H4 (cell line): ENCODE measurements around the gene SERINC2. TPM values are rescaled to one million over a fixed set of nuclear protein-coding genes. Genes with fewer than 3 reads are reported as not detected.

ENCODE experiments used
- DNase-seq: peaks from one replicate; pipeline ENCODE4 v3.0.0-alpha.2; 2015; ENCODE audit warnings: low spot score
- total RNA-seq: library from RNA; depleted of rRNA; stranded (reverse); fragments of >200 nt; shearing (Covaris generic); gene quantifications from 2 replicates; pipeline ENCODE4 v1.2.3, GENCODE V29; 2014; rRNA removed

The SERINC2 gene
- 9.9 and 15.0 TPM in 2 replicates for total RNA-seq

- DNase-seq: no peak
Measured at GRCh38 chr1:31412732-31413404, at the start of gene SERINC2. Gene SERINC2 (plus strand): TSS chr1:31413213. CDS start chr1:31413266, 53 bp downstream.

GRCh38 chr1:31364561-31365250 is 48.3 kb upstream of the SERINC2 start:
- no peak for DNase-seq

GRCh38 chr1:31366796-31367195 is 46.2 kb upstream of the SERINC2 start:
- DNase-seq: no peak

GRCh38 chr1:31368611-31369107 is 44.4 kb upstream of the SERINC2 start:
- no peak for DNase-seq

DNA sequence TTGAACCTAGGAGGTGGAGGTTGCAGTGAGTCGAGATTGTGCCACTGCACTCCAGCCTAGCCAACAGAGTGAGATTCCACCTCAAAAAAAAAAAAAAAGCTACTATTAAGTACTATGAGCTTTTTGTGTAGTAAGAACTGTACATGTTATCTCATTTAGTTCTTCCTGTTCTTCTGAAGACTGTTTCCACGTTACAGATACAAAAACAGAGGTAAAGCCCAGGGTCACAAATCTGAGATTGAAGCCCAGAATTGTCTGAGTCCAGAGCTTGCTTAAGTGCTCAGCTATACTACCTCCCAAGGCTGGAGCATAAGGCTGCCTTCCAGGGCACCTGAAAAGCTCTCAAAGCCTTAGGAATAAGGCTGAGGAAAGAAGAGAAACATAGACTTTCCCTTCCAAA is 43.0 kb upstream of the SERINC2 start:
- DNase-seq: no peak

- DNase-seq: no peak
Measured at GRCh38 chr1:31370565-31370964, 42.4 kb upstream of the SERINC2 start.

DNA sequence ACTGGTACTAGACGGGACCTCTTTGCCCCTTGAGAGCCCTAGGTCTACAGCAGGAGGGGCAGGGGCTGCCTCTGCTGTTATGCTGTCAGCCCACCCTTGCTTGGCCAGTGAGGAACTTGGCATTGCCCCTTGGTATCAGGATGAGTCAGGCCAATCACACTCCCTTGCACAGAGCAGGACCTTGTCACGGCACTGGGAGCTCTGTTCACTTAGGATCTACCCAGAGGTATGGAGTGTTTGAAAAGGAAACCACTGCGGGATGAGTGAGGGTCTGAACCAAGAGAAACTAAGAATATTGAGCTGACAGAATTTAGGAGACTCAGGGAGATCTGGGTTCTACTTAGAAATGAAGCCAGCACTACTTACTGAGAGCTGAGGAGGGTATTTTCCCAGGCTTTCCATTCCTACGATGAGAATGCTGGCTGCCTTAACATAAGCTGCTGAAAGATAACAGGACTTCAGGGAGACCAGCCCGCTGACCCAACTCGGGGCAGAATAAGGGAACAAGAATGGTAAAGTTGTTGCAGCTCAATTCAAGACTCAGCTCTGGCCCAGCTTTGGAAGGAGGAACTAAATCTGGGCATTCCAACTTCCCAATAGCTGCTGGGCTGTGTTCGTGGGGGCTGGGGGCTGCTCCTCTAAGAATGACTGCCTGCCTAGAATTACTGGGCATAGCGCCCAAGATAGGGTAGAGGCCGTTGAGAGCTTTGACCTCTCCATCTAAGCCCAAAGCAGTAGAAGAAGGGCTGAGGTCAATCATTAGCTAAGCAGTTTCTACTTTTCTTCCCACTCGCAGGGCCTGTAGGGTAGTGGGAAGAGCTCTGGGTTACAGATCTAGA is 41.7 kb upstream of the SERINC2 start:
- DNase-seq: no peak

- no peak for DNase-seq
Measured at GRCh38 chr1:31372051-31372450, 41.0 kb upstream of the SERINC2 start.

GRCh38 chr1:31372751-31373055 is 40.3 kb upstream of the SERINC2 start:
- no peak for DNase-seq

GRCh38 chr1:31373056-31373896 is 39.7 kb upstream of the SERINC2 start, which contains the start of gene FABP3:
Gene FABP3 (minus strand): TSS chr1:31373076. CDS start chr1:31373014, 62 bp downstream.
- no peak for DNase-seq

DNA sequence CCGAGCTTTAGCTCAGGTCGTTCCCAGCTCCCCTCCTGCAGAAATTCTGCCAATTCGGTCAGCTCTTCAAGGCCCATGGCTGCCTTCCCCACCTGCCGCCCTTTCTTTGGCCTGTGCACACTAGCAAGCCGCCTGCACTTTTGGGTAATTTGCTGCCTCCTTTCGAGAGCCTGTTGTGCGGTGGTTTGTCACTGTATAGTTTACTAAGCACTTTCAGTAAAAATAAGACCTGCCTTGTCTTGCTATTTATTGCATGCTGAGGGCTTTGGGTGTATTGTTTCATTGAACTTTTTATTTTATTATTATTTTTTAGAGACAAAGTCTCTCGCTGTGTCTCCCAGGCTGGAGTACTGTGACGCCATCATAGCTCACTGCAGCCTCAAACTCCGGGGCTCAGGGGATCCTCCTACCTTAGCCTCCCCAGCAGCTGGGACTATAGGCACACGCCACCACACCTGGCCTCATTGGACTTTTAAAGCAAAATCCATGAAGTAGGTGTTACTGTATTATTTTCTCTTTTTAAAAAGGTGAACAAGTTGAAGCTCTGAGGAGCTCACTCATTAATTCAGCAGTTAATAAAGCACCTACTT is 39.0 kb upstream of the SERINC2 start:
- DNase-seq: no peak

- no peak for DNase-seq
Measured at GRCh38 chr1:31374511-31375196, 38.4 kb upstream of the SERINC2 start.

- peak; percentile 71 for DNase-seq
Measured at GRCh38 chr1:31376375-31377134, 36.5 kb upstream of the SERINC2 start.

DNA sequence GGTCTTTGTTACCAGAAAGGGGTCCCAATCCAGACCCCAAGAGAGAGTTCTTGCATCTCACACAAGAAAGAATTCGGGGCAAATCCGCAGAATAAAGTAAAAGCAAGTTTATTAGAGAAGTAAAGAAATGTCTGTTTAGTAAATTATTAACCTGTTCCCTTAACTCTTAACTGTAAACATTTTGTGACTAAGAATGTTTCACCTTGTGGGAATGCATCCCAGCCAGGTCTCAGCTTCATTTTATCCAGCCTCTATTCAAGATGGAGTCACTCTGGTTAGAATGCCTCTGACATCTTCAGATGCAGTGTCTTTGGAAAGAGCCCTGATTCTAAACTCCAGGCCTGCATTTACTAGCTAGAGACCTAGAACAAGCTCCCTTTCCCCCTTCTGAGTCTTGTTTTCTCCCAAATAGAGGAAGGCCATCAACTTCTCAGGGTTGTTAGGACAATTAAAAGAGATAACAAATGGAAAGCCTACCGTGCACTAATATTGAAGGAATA is 35.6 kb upstream of the SERINC2 start:
- no peak for DNase-seq

DNA sequence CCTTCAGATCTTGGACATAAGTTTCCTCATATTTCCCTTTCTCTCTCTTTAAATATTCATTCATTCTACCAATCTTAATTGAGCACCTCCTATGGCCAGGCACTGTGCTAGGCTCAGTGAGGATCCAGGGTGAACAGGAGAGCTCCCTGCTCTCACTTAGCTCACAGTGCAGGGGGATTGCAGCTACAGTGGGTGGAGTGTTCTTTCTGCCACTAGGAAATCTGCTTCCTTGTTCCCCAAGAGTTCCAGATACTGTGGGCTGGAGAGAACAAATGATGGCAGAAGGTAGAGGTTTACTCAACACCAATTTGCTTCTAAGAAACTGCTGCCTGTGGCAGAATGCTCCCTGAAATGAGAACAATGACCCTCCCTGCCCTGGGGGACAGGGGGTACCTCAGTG is 35.0 kb upstream of the SERINC2 start:
- DNase-seq: no peak

DNA sequence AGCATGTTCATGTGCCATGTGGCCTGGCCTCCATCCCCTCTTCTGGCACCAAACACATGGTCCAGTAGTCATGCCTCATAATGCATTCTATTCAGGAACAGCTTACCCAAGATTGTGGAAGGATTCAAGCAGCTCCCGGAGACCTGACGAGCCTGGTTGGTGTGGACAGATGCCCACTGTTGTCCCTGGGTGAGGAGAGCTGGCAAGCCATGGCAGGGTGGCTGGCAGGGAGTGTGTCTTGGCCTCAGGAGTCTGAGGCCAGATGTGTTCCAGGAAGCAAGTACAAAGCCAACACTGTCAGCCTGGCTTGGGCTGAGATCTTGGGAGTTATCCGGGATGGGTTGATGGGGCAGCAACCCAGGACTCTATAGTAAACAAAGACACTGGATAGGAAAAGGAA is 32.8 kb upstream of the SERINC2 start:
- no peak for DNase-seq

- no peak for DNase-seq
Measured at GRCh38 chr1:31381394-31382294, 31.4 kb upstream of the SERINC2 start.

DNA sequence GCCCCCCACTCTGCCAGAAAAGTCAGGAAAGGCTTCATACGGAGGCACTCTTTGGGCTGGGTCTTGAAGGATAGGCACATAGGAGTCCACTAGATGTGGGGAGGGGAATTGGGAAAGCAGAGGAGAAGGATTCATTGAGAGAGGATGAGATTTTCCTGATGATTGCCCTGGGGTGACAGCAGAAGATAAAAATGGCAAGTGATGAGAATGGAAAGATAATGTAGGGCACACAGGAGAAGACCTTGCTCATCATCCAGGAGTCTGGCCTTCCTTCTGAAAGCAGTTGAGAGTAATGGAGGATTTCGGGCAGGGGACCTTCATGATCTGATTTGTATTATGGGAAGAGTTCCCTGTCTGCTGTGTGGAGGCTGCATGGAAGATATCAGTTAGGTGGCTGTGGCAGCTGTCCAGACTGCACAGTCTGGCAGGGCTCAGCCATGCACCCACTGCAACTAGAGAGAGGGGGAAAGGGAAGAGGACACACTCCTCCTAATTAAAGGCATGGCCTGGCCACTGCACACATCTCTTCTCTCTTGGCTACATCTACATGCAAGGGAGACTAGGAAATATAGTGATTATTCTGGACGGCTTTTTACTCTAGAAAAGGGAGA is 30.5 kb upstream of the SERINC2 start:
- no peak for DNase-seq
